Thoracic aorta (tissue), 2 donors: ENCODE results near the gene ESR2. TPM values are rescaled to one million over a fixed set of nuclear protein-coding genes. Genes with fewer than 3 reads are reported as not detected.

Experiments used
- ATAC-seq: fragments of 150-250 bp; one replicate; pipeline ENCODE4 v1.8.0; 2017; ENCODE audit warnings: low read depth; ENCODE audit not compliant: insufficient number of reproducible peaks, low FRiP score
- DNase-seq: peaks from one replicate; pipeline ENCODE4 v3.0.0-alpha.2; 2020; ENCODE audit warnings: low spot score
- H3K27ac ChIP-seq, 2 donors: fragments of 200-600 bp; sonication (generic); 1 replicate in 1 of 2; 2 replicates in 1 of 2; pipeline ENCODE4 v1.5.1; 2016; ENCODE audit warnings: mild to moderate bottlenecking in 2 of 2, moderate library complexity in 2 of 2
- H3K27me3 ChIP-seq: fragments of 200-600 bp; sonication (generic); replicated peaks from 2 replicates; pipeline ENCODE4 v1.6.0; 2016; ENCODE audit warnings: mild to moderate bottlenecking; ENCODE audit not compliant: insufficient read depth
- H3K36me3 ChIP-seq: fragments of 200-600 bp; sonication (generic); one replicate; pipeline ENCODE4 v1.5.1; 2016
- H3K4me1 ChIP-seq, 2 donors: fragments of 200-600 bp; sonication (generic); 1 replicate in 1 of 2; 2 replicates in 1 of 2; pipeline versions ENCODE4 v1.5.1 to v1.6.0; 2016; ENCODE audit warnings: low read depth in 2 of 2, mild to moderate bottlenecking in 1 of 2; ENCODE audit not compliant: control insufficient read depth in 1 of 2
- H3K4me3 ChIP-seq: fragments of 200-600 bp; sonication (generic); 2 replicates; pipeline ENCODE4 v1.5.1; 2016; ENCODE audit warnings: mild to moderate bottlenecking
- H3K9me3 ChIP-seq: fragments of 200-600 bp; sonication (generic); 2 replicates; pipeline ENCODE4 v1.5.1; 2016
- total RNA-seq, 2 donors: library from RNA; depleted of rRNA; stranded (reverse); fragments of >200 nt; gene quantifications; one replicate each; pipeline versions ENCODE4 v1.1.0 to v1.2.3, GENCODE V29; 2016
- TF ChIP-seq, protein P1 (sequence below): fragments of 200-600 bp; sonication (generic); IDR thresholded peaks from one replicate; pipeline ENCODE4 v1.5.1; 2019; ENCODE audit warnings: antibody characterized with exemption

The ESR2 gene
- total RNA-seq, 2 donors from 2014 or later, result 0.27 to 0.71 TPM

DNA sequence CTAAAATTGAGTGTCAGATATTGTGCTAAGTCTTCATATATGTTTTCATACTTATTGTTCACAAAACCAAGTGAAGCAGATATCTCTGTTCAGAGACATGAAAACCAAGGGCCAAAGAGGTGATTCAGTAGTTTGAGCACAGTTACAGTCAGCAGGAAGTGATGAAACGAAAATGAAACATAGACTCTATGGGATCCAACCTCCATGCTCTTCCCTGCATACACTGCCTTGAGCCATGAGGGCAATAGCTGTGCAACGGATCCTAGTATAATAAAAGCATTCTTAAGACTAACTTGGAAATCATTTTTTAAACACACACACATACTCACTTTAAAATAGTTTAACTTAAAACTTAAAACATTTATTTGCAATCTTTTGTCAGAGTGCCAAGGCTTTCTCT is 27.9 kb downstream of the ESR2 start:
- H3K4me3 ChIP-seq, result no peak overlapping the region
- no peak overlapping the region for H3K27ac ChIP-seq
- no peaks in the 10 kb centered on the region for H3K4me1 ChIP-seq
- TF ChIP-seq, protein P1, sequence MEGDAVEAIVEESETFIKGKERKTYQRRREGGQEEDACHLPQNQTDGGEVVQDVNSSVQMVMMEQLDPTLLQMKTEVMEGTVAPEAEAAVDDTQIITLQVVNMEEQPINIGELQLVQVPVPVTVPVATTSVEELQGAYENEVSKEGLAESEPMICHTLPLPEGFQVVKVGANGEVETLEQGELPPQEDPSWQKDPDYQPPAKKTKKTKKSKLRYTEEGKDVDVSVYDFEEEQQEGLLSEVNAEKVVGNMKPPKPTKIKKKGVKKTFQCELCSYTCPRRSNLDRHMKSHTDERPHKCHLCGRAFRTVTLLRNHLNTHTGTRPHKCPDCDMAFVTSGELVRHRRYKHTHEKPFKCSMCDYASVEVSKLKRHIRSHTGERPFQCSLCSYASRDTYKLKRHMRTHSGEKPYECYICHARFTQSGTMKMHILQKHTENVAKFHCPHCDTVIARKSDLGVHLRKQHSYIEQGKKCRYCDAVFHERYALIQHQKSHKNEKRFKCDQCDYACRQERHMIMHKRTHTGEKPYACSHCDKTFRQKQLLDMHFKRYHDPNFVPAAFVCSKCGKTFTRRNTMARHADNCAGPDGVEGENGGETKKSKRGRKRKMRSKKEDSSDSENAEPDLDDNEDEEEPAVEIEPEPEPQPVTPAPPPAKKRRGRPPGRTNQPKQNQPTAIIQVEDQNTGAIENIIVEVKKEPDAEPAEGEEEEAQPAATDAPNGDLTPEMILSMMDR, result no peak
- no peaks in the 10 kb centered on the region for H3K9me3 ChIP-seq
- H3K27me3 ChIP-seq, result no peaks in the 10 kb centered on the region
- H3K36me3 ChIP-seq, result no peaks in the 10 kb centered on the region
- DNase-seq, result no peak
- ATAC-seq, result no peak

- no peak for DNase-seq
- H3K36me3 ChIP-seq, result no peaks in the 10 kb centered on the region
- H3K9me3 ChIP-seq, result no peaks in the 10 kb centered on the region
- no peak overlapping the region for H3K27ac ChIP-seq
- TF ChIP-seq, protein P1, result no peak
- no peaks in the 10 kb centered on the region for H3K4me1 ChIP-seq
- no peak overlapping the region for H3K4me3 ChIP-seq
- ATAC-seq, result no peak
- no peaks in the 10 kb centered on the region for H3K27me3 ChIP-seq
Observed at GRCh38 chr14:64265222-64265621, 28.9 kb downstream of the ESR2 start.

- no peak for ATAC-seq
- DNase-seq, result no peak
- Histone ChIP-seq H3K27ac (no peak overlapping the region), H3K36me3 (no peaks in the 10 kb centered on the region), H3K4me1 (no peaks in the 10 kb centered on the region), H3K4me3 (no peak overlapping the region), H3K9me3 (no peaks in the 10 kb centered on the region), H3K27me3 (no peaks in the 10 kb centered on the region)
- TF ChIP-seq, protein P1, result no peak
Observed at GRCh38 chr14:64260418-64260817, 33.8 kb downstream of the ESR2 start.

GRCh38 chr14:64255756-64256155 is 38.4 kb downstream of the ESR2 start:
- DNase-seq, result no peak
- ATAC-seq, result no peak
- Histone ChIP-seq H3K27me3 (no peaks in the 10 kb centered on the region), H3K36me3 (no peaks in the 10 kb centered on the region), H3K4me1 (no peaks in the 10 kb centered on the region), H3K9me3 (no peaks in the 10 kb centered on the region), H3K4me3 (no peak overlapping the region), H3K27ac (no peak overlapping the region)
- TF ChIP-seq, protein P1, result no peak

- H3K4me3 ChIP-seq, result no peak overlapping the region
- H3K27ac ChIP-seq, result no peak overlapping the region
- TF ChIP-seq, protein P1, result no peak
- ATAC-seq, result no peak
- no peak for DNase-seq
- no peaks in the 10 kb centered on the region for H3K9me3 ChIP-seq
- no peaks in the 10 kb centered on the region for H3K4me1 ChIP-seq
- H3K27me3 ChIP-seq, result no peaks in the 10 kb centered on the region
- H3K36me3 ChIP-seq, result no peaks in the 10 kb centered on the region
Observed at GRCh38 chr14:64253672-64254071, 40.5 kb downstream of the ESR2 start.
